MV-4-11 (cell line): ENCODE results near the gene RTN4.
"Not testable (repeated sequence)": the region's sequence is repeated elsewhere in the genome, so short reads cannot be mapped to it uniquely, and the experiment has no call there.

Experiments
- DNase-seq: peaks from one replicate; lab custom pipeline; 2025; lab: John Stamatoyannopoulos, UW

The RTN4 gene, protein sequence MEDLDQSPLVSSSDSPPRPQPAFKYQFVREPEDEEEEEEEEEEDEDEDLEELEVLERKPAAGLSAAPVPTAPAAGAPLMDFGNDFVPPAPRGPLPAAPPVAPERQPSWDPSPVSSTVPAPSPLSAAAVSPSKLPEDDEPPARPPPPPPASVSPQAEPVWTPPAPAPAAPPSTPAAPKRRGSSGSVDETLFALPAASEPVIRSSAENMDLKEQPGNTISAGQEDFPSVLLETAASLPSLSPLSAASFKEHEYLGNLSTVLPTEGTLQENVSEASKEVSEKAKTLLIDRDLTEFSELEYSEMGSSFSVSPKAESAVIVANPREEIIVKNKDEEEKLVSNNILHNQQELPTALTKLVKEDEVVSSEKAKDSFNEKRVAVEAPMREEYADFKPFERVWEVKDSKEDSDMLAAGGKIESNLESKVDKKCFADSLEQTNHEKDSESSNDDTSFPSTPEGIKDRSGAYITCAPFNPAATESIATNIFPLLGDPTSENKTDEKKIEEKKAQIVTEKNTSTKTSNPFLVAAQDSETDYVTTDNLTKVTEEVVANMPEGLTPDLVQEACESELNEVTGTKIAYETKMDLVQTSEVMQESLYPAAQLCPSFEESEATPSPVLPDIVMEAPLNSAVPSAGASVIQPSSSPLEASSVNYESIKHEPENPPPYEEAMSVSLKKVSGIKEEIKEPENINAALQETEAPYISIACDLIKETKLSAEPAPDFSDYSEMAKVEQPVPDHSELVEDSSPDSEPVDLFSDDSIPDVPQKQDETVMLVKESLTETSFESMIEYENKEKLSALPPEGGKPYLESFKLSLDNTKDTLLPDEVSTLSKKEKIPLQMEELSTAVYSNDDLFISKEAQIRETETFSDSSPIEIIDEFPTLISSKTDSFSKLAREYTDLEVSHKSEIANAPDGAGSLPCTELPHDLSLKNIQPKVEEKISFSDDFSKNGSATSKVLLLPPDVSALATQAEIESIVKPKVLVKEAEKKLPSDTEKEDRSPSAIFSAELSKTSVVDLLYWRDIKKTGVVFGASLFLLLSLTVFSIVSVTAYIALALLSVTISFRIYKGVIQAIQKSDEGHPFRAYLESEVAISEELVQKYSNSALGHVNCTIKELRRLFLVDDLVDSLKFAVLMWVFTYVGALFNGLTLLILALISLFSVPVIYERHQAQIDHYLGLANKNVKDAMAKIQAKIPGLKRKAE

DNA sequence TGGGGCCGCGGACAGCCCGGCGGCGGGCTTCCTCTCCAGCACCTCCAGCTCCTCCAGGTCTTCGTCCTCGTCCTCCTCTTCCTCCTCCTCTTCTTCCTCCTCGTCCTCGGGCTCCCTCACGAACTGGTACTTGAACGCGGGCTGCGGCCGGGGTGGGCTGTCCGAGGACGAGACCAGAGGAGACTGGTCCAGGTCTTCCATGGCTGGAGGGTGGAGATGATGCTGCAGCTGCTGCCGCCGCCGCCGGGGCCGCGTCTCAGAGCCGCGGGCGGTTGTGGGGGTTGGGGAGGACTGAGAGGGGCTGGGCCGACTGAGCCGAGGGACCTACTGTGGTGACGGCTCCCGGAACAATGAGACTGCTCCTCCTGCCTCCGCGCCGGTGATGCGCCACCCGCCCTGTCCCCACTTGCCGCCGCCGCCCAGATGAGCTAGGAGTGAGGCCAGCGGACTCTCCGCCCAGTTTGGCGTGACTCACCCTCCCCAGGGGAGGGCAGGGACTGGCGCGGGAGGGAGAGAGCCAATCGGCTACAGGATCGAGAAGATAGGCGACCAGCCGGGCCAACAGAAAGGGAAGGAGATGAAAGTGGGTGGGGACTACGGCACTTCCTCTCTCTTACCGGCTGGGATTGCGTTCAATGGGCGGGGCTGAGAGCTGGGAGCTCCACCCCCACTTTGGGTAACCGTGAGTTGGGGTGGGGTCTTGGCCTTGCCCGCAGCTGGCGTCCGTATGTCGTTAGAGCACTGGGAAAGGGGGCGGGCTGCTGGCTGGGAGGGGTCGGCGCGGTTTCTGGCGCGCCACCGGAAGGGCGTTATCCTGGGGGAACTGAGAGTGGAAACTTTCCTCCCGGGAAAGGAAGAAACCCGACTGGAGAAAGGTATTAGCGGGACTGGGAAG is at the start of gene RTN4:
RTN4 (minus strand) TSS at position 352 of the 895 bp plus-strand sequence; CDS start at position 201, 151 bp downstream.
- DNase-seq = peak; percentile 99

DNA sequence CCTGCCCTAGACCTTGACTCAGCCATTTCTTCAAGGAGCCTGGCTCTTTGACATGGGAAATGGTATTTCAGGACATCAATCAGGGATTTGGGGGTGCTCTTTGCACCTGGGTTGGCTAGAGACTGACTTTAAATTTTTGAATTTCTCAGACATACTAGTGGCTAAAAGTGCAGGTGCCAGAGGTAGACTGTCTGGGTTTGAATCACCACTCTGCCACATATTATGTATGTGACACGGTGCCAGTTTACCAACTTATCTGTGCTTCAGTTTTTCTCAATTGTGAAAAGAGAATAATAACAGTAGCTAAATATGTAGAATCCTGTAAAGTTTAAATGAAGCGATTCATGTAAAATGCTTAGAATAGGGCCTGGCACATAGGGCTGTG is 49.2 kb upstream of the RTN4 start:
- no peak for DNase-seq

DNA sequence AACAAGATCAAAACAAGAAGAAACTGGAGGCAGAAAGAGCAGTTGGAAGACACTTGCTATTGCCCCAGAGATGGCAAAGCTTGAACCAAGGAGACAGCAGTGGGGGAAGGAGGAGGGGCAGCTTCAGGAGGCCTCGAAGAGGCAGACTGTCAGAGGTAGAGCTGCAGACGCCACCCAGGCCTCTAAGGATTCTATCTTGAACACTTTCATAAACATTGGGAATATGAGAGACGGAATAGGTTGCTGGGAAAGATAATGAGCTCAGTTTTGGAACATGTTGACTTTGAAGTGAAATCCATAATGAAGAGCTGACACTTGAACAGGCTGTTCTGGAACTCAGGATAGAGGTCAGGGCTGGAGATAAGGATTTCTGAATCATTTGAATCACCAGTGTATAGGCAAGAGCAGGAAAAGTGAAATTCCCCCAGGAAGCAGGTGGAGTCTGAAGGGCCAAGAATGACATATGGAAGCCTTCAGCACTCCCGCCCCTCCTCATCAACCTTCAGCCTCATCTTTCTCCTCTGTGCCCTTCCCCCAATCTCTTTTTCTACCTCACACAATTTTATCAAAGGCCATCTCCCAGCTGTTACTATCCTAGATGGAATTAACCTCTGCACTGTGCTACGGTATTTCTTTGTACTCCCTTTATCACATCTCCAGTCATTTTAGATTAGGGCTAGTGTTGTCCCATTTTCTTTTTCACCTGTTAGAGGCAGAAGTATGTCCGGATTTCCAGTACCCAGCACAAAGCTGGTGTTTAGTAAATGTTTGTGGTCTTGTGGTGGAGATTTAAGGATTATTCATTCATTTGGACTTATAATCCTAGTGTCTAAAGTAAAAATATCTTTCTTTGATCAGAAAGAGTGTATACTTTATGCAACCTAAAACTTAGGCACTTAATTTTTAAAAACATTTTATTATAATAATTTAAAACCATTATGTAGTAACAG is 47.5 kb upstream of the RTN4 start:
- DNase-seq = no peak

DNA sequence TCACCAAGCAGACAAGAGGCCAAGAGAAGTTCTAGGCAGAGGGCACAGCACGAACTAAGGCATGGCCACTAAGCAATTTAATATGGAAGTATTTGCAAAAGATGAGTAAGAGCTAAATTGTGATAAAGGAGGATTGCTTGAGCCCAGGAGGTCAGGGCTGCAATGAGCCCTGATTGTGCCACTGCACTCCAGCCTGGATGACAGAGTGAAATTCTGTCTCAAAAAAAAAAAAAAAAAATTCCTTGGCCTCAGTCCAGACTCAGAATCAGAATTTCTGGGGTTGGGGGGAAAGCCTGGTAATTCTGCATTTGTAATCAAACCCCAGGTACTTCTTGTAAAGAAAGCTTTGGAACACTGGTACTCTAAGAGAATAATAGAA is 46.8 kb upstream of the RTN4 start:
- DNase-seq = no peak

DNA sequence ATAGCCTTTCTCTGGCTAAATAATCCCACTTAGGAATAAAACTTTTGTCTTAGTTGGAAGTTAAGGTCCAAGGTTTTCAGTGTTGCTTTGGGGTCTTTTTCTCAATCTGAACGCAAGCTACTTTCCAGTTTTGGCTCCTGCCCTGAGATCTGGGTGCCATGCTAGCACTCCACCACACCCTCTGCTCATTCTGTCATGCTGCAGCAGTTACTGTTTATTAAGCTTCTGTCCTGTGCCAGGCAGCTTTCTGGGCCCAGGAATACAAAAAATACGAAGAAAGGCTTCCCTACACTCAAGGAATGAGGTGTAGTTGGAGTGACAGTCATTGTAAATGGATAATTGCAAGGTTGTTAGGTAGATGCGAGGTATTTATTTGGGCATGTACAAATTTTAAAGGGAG is 46.3 kb upstream of the RTN4 start:
- no peak for DNase-seq

DNA sequence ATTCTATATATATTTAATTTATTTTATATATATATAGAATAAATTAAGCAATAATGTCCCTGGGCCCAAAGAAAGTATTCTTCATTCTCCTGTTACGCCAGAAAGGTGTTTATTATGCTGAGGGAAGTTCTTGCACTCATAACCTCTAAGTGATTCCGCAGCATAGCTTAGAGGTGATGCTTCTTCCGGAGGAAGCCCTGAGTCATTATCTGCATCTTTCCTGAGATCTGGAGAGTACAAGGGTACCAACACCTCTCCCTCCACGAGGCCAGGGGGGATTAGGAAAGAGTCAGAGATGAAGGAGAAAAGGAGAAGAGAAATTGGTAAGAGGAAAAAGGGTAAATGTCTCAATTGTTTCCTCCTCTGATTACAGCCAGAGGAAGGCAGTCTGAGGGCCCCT is 43.1 kb upstream of the RTN4 start:
- DNase-seq = peak; percentile 51

DNA sequence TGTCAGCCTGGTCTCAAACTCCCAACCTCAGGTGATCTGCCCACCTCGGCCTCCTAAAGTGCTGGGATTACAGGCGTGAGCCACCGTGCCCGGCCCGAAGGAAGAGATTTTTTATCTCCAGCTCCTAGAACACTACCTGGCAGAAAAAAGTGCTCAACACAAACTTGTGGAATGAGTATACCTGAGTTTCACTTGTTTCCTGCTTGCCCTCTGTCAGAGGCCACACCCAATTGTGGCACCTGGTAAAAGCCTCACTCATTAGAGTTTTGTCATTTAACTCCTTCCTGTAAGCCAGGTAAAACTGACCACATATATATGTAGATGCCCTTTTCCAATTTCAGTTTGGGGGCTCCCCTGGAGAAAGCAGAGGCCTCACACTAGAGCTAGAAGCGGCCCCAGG is 42.2 kb upstream of the RTN4 start:
- DNase-seq = no peak

DNA sequence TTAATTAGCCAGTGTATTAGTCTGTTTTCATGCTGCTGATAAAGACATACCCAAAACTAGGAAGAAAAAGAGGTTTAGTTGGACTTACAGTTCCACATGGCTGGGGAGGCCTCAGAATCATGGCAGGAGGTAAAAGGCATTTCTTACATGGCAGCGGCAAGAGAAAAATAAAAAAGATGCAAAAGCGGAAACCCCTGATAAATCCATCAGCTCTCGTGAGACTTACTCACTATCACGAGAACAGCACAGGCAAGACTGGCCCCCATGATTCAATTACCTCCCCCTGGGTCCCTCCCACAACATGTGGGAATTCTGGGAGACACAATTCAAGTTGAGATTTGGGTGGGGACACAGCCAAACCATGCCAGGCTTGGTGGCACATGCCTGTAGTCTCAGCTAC is 41.4 kb upstream of the RTN4 start:
- DNase-seq = not testable (repeated sequence)

DNA sequence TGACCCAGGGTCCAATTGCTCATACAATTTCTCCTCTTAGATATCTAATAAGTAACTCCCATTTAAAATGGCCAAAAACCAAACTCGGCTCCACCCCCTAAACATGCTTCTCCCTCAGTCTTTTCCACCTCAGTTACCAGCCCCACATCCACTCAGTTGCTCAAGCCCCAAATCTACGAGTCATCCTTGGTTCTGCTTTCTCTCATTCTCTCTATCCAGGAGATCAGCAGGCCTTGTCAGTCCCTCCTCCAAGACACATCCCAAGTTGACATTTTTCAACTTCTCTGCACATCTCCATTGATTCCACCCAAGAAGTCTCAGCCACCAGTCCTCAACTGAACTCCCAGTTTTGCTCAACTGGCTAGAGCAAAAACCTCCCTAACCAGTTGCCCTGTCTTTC is 40.5 kb upstream of the RTN4 start:
- peak; percentile 86 for DNase-seq

DNA sequence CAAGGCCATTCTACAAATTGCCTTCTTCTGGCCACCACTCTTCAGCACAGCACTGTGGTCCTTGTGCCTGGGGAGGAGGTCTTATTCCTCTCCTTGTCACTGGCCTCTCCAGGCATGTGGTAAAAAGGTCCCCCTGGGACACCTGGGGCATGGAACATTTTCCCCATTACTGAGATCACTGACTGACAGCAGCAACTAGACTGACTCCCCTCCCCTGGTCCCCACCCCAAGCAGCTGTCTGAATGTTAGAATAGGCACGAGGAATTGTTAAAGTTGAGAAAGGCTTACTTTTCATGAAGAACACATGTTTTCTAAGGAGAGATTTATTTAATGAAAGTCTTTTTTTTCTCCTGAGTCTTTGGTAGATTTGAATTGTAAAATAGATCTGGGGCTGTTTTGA is 39.5 kb upstream of the RTN4 start:
- DNase-seq = no peak

DNA sequence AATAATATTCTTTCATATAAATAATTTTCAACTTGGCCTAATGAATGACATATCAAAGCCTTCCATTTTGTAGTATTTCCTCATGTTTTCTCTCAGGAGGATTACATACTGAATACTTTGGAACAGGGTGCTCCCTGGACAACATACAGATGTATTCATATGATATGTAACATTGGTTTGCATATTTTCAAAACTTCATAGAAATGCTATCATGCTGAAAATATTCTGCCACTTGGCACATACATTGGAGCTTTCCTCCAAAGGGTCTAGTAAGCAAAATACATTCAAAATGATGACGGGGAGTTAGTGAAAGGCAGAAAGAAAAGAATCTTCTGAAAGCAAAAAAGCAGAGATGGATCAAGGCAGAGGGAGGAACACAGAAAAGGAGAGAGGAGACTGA is 38.1 kb upstream of the RTN4 start:
- DNase-seq = no peak

DNA sequence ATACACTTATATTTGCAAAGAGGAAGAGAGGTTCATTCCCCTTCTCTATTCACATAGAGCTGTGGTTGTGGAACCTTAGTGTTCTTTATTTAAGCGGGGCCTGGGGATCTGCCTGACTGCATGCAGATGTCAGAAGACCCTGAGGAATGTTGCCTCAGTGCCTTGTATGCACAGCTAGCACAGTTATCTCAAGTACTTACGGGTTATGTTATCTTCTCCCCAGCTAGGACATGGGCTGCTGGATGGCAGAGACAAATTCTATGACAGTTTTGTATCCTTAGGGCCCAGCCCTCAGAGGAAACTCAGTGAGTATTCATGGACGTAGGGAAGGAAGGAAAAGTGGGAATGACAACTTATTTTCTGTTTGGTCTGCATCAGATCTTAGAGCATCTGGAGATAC is 37.7 kb upstream of the RTN4 start:
- no peak for DNase-seq

DNA sequence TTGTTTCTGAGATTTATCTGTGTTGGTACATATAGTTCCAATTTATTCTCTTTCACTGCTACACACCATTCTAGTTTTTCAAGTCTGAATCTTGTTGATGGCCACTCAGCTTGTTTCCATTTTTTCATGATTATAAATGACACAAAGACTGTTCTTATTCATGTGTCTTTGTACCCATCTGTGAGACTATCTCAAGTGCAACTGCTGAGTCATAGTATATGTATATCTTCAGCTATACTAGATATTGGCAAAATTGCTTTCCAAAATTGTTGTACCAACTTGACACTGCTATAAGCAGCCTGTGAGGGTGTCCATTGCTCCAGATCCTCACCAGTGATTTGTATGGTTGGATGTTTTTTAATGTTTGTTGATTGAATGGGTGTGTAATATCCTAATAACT is 37.2 kb upstream of the RTN4 start:
- DNase-seq = no peak

DNA sequence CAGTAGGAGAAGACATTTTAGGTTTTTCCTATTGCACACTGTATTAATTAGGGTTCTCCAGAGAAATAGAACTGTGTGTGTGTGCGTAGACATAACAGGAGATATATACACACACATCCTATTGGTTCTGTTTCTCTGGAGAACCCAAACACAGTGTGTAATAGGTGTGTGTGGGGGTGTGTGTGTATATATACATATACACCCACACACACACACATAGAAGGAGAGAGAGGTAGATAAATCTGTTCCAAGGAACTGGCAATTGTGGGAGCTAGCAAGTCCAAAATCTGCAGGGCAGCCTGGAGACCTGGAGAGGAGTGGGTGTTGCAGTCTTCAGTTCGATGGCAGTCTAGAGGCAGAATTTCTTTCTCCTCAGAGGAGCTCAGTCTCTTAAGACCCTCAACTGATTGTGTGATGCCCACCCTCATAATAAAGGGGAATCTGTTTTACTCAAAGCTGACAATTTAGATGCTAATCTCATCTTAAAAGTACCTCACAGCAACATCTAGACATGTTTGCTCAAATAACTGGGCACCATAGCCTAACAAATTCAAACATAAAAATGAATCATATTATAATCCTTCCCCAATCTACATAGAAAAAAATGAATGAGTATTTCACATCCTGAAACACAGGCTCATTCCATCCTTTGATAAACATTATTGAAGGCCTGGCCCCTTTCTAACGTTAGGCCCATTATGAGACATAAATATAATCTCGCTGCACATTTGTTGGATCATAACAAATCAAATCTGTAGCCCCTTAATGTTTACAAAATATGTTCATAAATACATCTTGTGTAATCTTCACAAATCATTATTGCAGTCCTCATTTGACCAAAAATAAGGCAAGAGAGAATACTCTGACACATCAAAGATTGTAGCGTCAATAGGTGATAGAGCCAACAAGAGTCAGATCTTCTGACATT is 35.1 kb upstream of the RTN4 start:
- DNase-seq = no peak

DNA sequence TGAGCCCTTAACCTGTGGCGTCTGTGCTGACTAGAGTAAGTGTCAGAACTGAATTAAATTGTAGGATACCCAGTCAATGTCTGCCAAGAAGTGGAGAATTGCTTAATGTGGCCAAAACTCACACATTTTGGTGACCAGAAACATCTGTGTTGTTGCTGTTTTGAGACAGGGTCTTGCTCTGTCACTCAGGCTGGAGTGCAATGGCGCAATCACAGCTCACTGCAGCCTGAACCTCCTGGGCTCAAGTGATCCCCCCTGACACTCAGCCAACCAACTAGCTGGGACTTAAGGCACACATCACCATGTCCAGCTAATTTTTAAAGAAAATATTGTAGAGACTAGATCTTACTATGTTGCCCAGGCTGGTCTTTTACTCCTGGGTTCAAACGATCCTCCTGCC is 34.4 kb upstream of the RTN4 start:
- DNase-seq = peak; percentile 14

DNA sequence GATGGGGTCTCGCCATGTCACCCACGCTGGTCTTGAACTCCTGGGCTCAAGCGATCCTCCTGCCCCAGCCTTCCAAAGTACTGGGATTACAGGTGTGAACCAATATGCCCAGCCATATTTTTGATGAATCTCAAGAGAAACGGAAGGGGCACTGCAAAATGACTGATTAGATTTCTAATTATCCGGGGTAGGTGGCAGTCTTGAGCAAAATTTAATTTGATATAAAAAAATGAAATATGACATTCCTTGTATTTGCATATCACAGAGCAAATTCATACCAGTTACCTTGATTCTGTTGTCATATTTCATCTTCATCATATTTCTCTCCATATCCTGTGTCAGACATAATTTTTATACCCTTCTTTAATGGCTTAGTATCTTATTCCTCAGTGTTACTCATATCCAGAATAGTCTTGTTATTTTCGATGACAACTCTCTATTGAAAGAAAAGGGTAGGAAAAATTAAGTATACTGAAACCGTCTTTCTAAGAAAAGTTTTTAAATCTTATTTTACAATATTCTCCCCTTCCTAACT is 30.0 kb upstream of the RTN4 start:
- DNase-seq = no peak

DNA sequence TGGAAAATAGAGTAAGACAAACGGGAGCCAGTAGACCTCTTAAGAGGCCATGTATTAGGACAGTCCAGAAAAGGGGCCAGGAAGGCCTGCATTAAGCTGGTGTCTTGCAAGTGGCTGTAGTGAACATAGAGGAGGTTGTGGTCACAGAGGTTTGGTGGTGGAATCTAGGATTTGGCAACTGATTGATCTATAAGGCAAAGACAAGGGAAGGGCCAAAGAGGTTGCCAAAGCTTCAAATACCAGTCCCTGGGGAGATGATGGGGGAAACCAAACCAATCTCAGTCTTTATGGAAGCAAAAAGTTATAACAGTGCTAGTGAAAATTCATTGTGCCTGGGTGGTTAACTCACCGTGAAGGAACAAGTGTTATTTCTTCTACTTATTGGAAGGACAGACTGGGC is 28.7 kb upstream of the RTN4 start:
- peak; percentile 45 for DNase-seq

DNA sequence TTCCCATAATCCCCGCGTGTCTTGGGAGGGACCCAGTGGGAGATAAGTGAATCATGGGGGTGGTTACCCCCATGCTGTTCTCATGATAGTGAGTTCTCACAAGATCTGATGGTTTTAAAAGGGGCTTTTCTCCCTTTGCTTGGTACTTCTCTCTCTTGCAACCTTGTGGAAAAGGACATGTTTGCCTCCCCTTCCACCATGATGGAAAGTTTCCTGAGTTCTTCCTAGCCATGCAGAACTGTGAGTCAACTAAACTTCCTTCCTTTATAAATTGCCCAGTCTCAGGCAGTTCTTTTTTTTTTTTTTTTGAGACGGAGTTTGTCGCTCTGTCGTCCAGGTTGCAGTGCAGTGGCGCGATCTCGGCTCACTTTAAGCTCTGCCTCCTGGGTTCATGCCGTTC is 26.5 kb upstream of the RTN4 start:
- DNase-seq = no peak

DNA sequence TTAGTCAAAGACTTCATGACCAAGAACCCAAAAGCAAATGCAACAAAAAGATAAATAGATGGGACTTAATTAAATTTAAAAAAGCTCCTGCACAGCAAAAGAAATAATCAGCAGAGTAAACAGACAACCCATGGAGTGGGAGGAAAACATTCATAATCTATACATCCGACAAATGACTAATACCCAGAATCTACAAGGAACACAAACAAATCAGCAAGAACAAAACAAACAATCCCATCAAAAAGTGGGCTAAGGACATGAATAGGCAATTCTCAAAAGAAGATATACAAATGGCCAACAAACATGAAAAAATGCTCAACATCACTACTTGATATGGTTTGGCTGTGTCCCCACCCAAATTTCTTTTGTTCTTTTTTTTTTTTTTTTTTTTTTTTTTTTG is 25.8 kb upstream of the RTN4 start:
- DNase-seq = not testable (repeated sequence)
